HG02588 (cell line): ENCODE results near the gene RSPO3.

ENCODE experiments used
- ATAC-seq: cut with Tn5 transposase; IDR thresholded peaks from one replicate; pipeline ENCODE4 v1.9.1; 2021; ENCODE audit warnings: mild to moderate bottlenecking, moderate library complexity; ENCODE audit not compliant: unreplicated experiment

The RSPO3 gene

GRCh38 chr6:127110712-127111111 lies 7.8 kb upstream of the RSPO3 start:
- no peak for ATAC-seq

GRCh38 chr6:127111526-127111925 lies 6.9 kb upstream of the RSPO3 start:
- no peak for ATAC-seq

GRCh38 chr6:127114214-127114760 lies 4.2 kb upstream of the RSPO3 start:
- ATAC-seq, result no peak

GRCh38 chr6:127115084-127115655 lies 3.3 kb upstream of the RSPO3 start:
- ATAC-seq, result no peak

GRCh38 chr6:127115746-127116145 lies 2.7 kb upstream of the RSPO3 start:
- ATAC-seq, result no peak

GRCh38 chr6:127117979-127118297 lies 533 bp upstream of the RSPO3 start:
- ATAC-seq, result no peak

GRCh38 chr6:127119102-127120022 lies 891 bp downstream of the RSPO3 start:
- peak; percentile 33 for ATAC-seq

GRCh38 chr6:127120023-127120786 lies 1.7 kb downstream of the RSPO3 start:
- ATAC-seq, result peak; percentile 5

GRCh38 chr6:127120787-127121636 lies 2.5 kb downstream of the RSPO3 start:
- ATAC-seq, result peak; percentile 89

GRCh38 chr6:127121637-127121960 lies 3.1 kb downstream of the RSPO3 start:
- no peak for ATAC-seq

- no peak for ATAC-seq
Measured at GRCh38 chr6:127124172-127124571, 5.7 kb downstream of the RSPO3 start.

- ATAC-seq, result no peak
Measured at GRCh38 chr6:127124680-127125079, 6.2 kb downstream of the RSPO3 start.

GRCh38 chr6:127128066-127128465 lies 9.6 kb downstream of the RSPO3 start:
- ATAC-seq, result no peak

GRCh38 chr6:127129251-127129650 lies 10.8 kb downstream of the RSPO3 start:
- ATAC-seq, result no peak

GRCh38 chr6:127131275-127131674 lies 12.8 kb downstream of the RSPO3 start:
- no peak for ATAC-seq

GRCh38 chr6:127131772-127132376 lies 13.4 kb downstream of the RSPO3 start:
- ATAC-seq, result no peak

- ATAC-seq, result no peak
Measured at GRCh38 chr6:127134136-127134535, 15.7 kb downstream of the RSPO3 start.

GRCh38 chr6:127136786-127137185 lies 18.3 kb downstream of the RSPO3 start:
- ATAC-seq, result no peak

- no peak for ATAC-seq
Measured at GRCh38 chr6:127146932-127147331, 28.5 kb downstream of the RSPO3 start.

GRCh38 chr6:127147534-127147933 lies 29.1 kb downstream of the RSPO3 start:
- ATAC-seq, result no peak
